Testis (tissue), 3 donors: ENCODE data around the gene BRAF. TPM values are rescaled to one million over a fixed set of nuclear protein-coding genes. Genes with fewer than 3 reads are reported as not detected.
"Not testable (repeated sequence)": the region's sequence is repeated elsewhere in the genome, so short reads cannot be mapped to it uniquely, and the experiment has no call there.

Experiments
- DNase-seq: peaks from one replicate; pipeline ENCODE4 v3.0.0-alpha.2; 2019
- H3K27ac ChIP-seq, 2 donors: fragments of 200-600 bp; sonication (generic); one replicate each; pipeline ENCODE4 v1.5.1; 2019
- H3K27me3 ChIP-seq: fragments of 200-600 bp; sonication (generic); one replicate; pipeline ENCODE4 v1.5.1; 2019
- H3K36me3 ChIP-seq: fragments of 200-600 bp; sonication (generic); one replicate; pipeline ENCODE4 v1.5.1; 2017; ENCODE audit warnings: low read depth; ENCODE audit errors: missing control alignments
- H3K4me1 ChIP-seq: fragments of 200-600 bp; sonication (generic); one replicate; pipeline ENCODE4 v1.5.1; 2019
- H3K4me3 ChIP-seq, 2 donors: fragments of 200-600 bp; sonication (generic); one replicate each; pipeline ENCODE4 v1.5.1; 2017 to 2019
- H3K9me3 ChIP-seq: fragments of 200-600 bp; sonication (generic); one replicate; pipeline ENCODE4 v1.5.1; 2017
- CTCF ChIP-seq, 3 experiments: fragments of 450-650 bp in 2 of 3; fragments of 200-600 bp in 1 of 3; sonication (generic) in 1 of 3; IDR thresholded peaks; one replicate each; pipeline ENCODE4 v1.5.1; 2016 to 2019; ENCODE audit warnings: antibody characterized with exemption in 3 of 3, mild to moderate bottlenecking in 2 of 3, moderate library complexity in 1 of 3
- POLR2A ChIP-seq: fragments of 450-650 bp; IDR thresholded peaks from one replicate; pipeline ENCODE4 v1.6.1; 2017; ENCODE audit warnings: antibody characterized with exemption, mild to moderate bottlenecking, moderate library complexity
- WGBS, 2 donors: methylation state at CpG; one replicate each; pipeline ENCODE4 v1.1.5; 2018; 5-methylcytosine and 5-hydroxymethylcytosine counted together
- intact Hi-C: fragments of 100-400 bp; cut with DNase I; formaldehyde crosslinking; loops from one replicate; pipeline ENCODE4 v1.15.1; 2023; ENCODE audit warnings: low total_unique reads
- polyA plus RNA-seq: library from polyadenylated mRNA; stranded (reverse); fragments of 350-450 nt; fragmentation: Illumina TruSeq; extraction: RNeasy Lipid Tissue Mini Kit (QIAGEN cat#74804); gene quantifications from one replicate; pipeline ENCODE4 v1.2.3, GENCODE V29; 2014; ENCODE audit warnings: low read depth, low replicate concordance; ENCODE audit not compliant: insufficient read depth
- total RNA-seq, 2 donors: library from RNA; depleted of rRNA; stranded (reverse); fragments of >200 nt; gene quantifications; one replicate each; pipeline ENCODE4 v1.2.3, GENCODE V29; 2016

Gene BRAF
- total and polyA plus RNA-seq, 3 donors from 2014 or later, result 63.3 to 124 (median 82.6) TPM

- Histone ChIP-seq H3K27ac (no peak overlapping the region), H3K9me3 (no peaks in the 10 kb centered on the region), H3K4me3 (no peak overlapping the region), H3K27me3 (no peaks in the 10 kb centered on the region), H3K4me1 (no peaks in the 10 kb centered on the region), H3K36me3 (no peaks in the 10 kb centered on the region)
- intact Hi-C loops, result no loop called here
- WGBS, 2 donors, result 60 to 63% methylated on average over 1 of the region's 1 CpG
- no peak for DNase-seq
- TF ChIP-seq POLR2A, result no peak
- no peak for TF ChIP-seq CTCF (IDR thresholded peaks at IDR 0.05)
Measured at GRCh38 chr7:140841166-140841715, 83.5 kb downstream of the BRAF start.

- no peak for DNase-seq
- Histone ChIP-seq H3K27me3 (no peaks in the 10 kb centered on the region), H3K27ac (no peak overlapping the region), H3K9me3 (no peaks in the 10 kb centered on the region), H3K36me3 (no peaks in the 10 kb centered on the region), H3K4me3 (no peak overlapping the region), H3K4me1 (no peaks in the 10 kb centered on the region)
- intact Hi-C loops, result no loop called here
- WGBS, 2 donors, result 89 to 95% methylated on average over 4 of the region's 4 CpGs
- TF ChIP-seq POLR2A (no peak), CTCF (IDR thresholded peaks at IDR 0.05) (no peak)
Measured at GRCh38 chr7:140831724-140832123, 93.0 kb downstream of the BRAF start.

- no peaks in the 10 kb centered on the region for H3K36me3 ChIP-seq
- H3K27ac ChIP-seq, result no peak overlapping the region
- no peaks in the 10 kb centered on the region for H3K27me3 ChIP-seq
- no peak overlapping the region for H3K4me3 ChIP-seq
- no peaks in the 10 kb centered on the region for H3K4me1 ChIP-seq
- intact Hi-C loops, result no loop called here
- WGBS, 2 donors, result 92 to 100% methylated on average over 1 of the region's 1 CpG
- no peak for DNase-seq
- no peak for TF ChIP-seq POLR2A
- TF ChIP-seq CTCF (IDR thresholded peaks at IDR 0.05), result no peak
- no peaks in the 10 kb centered on the region for H3K9me3 ChIP-seq
Measured at GRCh38 chr7:140829720-140830119, 95.0 kb downstream of the BRAF start.

GRCh38 chr7:140828741-140829140 is 96.0 kb downstream of the BRAF start:
- H3K36me3 ChIP-seq, result no peaks in the 10 kb centered on the region
- no peak overlapping the region for H3K4me3 ChIP-seq
- intact Hi-C loops, result no loop called here
- no peaks in the 10 kb centered on the region for H3K27me3 ChIP-seq
- H3K27ac ChIP-seq, result no peak overlapping the region
- H3K9me3 ChIP-seq, result no peaks in the 10 kb centered on the region
- no peaks in the 10 kb centered on the region for H3K4me1 ChIP-seq
- no peak for DNase-seq
- 86 to 91% methylated on average over 1 of the region's 1 CpG for WGBS, 2 donors
- TF ChIP-seq CTCF (IDR thresholded peaks at IDR 0.05) (no peak), POLR2A (no peak)

- intact Hi-C loops, result loop anchor here (10.0 kb wide), 1 partner anchor 197 kb away; the partner anchor contains the start of gene MRPS33
- not testable (repeated sequence) for H3K4me3 ChIP-seq, H3K27ac ChIP-seq, H3K9me3 ChIP-seq, H3K27me3 ChIP-seq, DNase-seq, H3K36me3 ChIP-seq, H3K4me1 ChIP-seq
Measured at GRCh38 chr7:140817383-140817782, 107.3 kb downstream of the BRAF start.
